ENCODE measurements around the gene FAM3D. TPM values are rescaled to one million over a fixed set of nuclear protein-coding genes. Genes with fewer than 3 reads are reported as not detected.

Gene FAM3D
- total RNA-seq, 4 donors from 2014 or later = 1.2 to 4.0 (median 1.4) TPM; not detected in 1

DNA sequence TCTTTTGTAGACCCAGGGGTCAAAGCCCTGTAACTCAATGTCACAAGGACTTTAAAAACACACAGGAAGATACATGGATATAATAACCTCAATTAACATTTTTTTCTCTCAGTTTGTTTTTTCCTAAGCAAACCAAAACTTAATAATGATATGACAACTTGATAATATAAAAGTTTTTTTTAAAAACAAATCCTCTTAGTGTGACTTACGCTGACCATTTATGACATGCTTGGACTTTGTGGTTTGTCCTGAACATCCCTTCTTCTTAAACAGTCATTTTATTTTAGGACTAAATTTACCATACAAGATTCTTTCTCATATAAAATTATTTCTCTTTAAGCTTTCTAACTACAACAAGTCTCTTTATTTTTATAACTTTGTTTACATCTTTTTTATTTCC is 25.4 kb upstream of the FAM3D start:
- no peaks in the 10 kb centered on the region for H3K36me3 ChIP-seq
- WGBS = 95% methylated on average over 1 of the region's 1 CpG
- no peak overlapping the region for H3K27ac ChIP-seq
- H3K4me1 ChIP-seq = no peaks in the 10 kb centered on the region
- DNase-seq (ENCODE audit: low spot score in 2 of 2) = no peak
- H3K4me3 ChIP-seq = no peak overlapping the region
- no peaks in the 10 kb centered on the region for H3K27me3 ChIP-seq
- TF ChIP-seq POLR2AphosphoS5 (IDR thresholded peaks at IDR 0.05) (no peak), POLR2A (IDR thresholded peaks at IDR 0.05) (no peak), EP300 (IDR thresholded peaks at IDR 0.05) (no peak), CTCF (IDR thresholded peaks at IDR 0.05) (no peak)
- H3K9me3 ChIP-seq = peaks cover 5% of the 10 kb centered on the region

DNA sequence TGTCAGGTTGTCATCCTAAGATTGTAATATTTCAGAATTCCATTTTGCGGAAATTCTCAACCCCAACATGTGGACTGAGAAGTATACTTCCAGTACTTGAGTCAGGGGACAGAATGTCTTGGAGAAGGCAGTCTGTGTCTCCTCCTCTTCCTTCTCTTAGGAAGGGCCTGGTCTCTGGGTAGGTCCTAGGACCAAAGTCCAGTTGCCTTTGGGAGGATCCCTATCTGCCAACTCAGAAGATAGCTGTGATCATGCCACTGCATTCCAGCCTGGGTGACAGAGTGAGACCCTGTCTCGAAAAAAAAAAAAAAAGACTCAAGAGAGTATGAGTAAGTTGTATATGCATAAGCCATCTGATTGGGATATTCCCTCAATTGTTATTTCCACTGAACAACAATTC is 23.9 kb upstream of the FAM3D start:
- H3K36me3 ChIP-seq = no peaks in the 10 kb centered on the region
- no peak overlapping the region for H3K4me3 ChIP-seq
- H3K4me1 ChIP-seq = no peaks in the 10 kb centered on the region
- H3K27ac ChIP-seq = no peak overlapping the region
- no peak for DNase-seq (ENCODE audit: low spot score in 2 of 2)
- TF ChIP-seq EP300 (IDR thresholded peaks at IDR 0.05) = no peak
- no peak for TF ChIP-seq CTCF (IDR thresholded peaks at IDR 0.05)
- no peak for TF ChIP-seq POLR2A (IDR thresholded peaks at IDR 0.05)
- TF ChIP-seq POLR2AphosphoS5 (IDR thresholded peaks at IDR 0.05) = no peak
- 90% methylated on average over 2 of the region's 2 CpGs for WGBS
- H3K9me3 ChIP-seq = peaks cover 5% of the 10 kb centered on the region
- H3K27me3 ChIP-seq = peaks cover 3% of the 10 kb centered on the region

DNA sequence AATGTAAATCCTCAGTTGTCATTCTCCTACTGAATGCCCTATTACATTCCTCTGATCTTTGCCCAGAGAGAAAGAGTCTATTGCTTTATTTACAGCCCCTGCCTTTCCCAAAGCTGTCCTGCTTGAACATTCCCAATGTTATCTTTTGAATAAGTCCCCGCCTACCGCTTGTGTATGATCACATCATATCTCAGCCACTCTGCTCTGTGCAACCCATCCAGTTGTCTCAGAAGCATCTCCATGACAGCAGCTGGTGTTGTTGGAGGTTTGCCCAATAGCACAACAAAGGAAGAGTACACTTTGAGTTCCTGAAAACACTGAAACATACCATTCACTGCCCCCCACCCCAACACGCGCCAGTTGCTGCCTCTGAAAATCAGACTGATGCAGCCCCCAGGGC is 22.0 kb upstream of the FAM3D start:
- no peak overlapping the region for H3K4me3 ChIP-seq
- DNase-seq (ENCODE audit: low spot score in 2 of 2) = no peak
- no peaks in the 10 kb centered on the region for H3K4me1 ChIP-seq
- TF ChIP-seq POLR2A (IDR thresholded peaks at IDR 0.05) (no peak), EP300 (IDR thresholded peaks at IDR 0.05) (no peak), CTCF (IDR thresholded peaks at IDR 0.05) (no peak), POLR2AphosphoS5 (IDR thresholded peaks at IDR 0.05) (no peak)
- H3K27me3 ChIP-seq = peaks cover 3% of the 10 kb centered on the region
- no peaks in the 10 kb centered on the region for H3K36me3 ChIP-seq
- 89% methylated on average over 4 of the region's 4 CpGs for WGBS
- peaks cover 5% of the 10 kb centered on the region for H3K9me3 ChIP-seq
- H3K27ac ChIP-seq = no peak overlapping the region

GRCh38 chr3:58686847-58687246 is 20.3 kb upstream of the FAM3D start:
- H3K9me3 ChIP-seq = peaks cover 4% of the 10 kb centered on the region
- no peaks in the 10 kb centered on the region for H3K4me1 ChIP-seq
- TF ChIP-seq EP300 (IDR thresholded peaks at IDR 0.05) = no peak
- TF ChIP-seq POLR2A (IDR thresholded peaks at IDR 0.05) = no peak
- no peak for TF ChIP-seq CTCF (IDR thresholded peaks at IDR 0.05)
- TF ChIP-seq POLR2AphosphoS5 (IDR thresholded peaks at IDR 0.05) = no peak
- no peaks in the 10 kb centered on the region for H3K36me3 ChIP-seq
- H3K4me3 ChIP-seq = no peak overlapping the region
- H3K27me3 ChIP-seq = peaks cover 3% of the 10 kb centered on the region
- 93% methylated on average over 4 of the region's 4 CpGs for WGBS
- DNase-seq (ENCODE audit: low spot score in 2 of 2) = no peak
- H3K27ac ChIP-seq = no peak overlapping the region

DNA sequence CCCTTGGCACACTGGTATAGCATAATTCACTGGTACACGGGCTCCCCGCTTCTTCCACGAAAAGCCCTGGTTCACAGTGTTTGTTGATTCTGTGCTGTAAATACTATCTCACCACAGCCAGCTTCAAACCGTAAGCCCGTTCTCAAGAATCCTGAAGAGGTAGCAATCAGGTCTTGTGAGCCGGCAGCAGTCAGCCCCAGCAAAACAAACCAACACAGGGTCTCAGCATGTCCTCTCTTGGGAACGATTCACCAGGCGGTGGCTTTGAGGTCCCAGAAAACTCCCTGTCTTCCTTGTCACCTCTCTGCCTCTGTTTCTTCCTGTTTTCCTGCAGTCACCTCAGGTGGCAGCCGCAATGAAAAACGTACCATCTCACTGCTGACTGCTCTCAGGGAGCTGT is 19.1 kb upstream of the FAM3D start:
- Histone ChIP-seq H3K9me3 (no peaks in the 10 kb centered on the region), H3K27ac (no peak overlapping the region), H3K27me3 (peaks cover 3% of the 10 kb centered on the region), H3K36me3 (no peaks in the 10 kb centered on the region), H3K4me3 (no peak overlapping the region), H3K4me1 (no peaks in the 10 kb centered on the region)
- TF ChIP-seq POLR2AphosphoS5 (IDR thresholded peaks at IDR 0.05) = no peak
- no peak for TF ChIP-seq EP300 (IDR thresholded peaks at IDR 0.05)
- no peak for TF ChIP-seq CTCF (IDR thresholded peaks at IDR 0.05)
- no peak for TF ChIP-seq POLR2A (IDR thresholded peaks at IDR 0.05)
- WGBS = 88% methylated on average over 10 of the region's 10 CpGs
- DNase-seq (ENCODE audit: low spot score in 2 of 2) = no peak
